Measurements from ENCODE around the gene PPIF. TPM values are rescaled to one million over a fixed set of nuclear protein-coding genes. Genes with fewer than 3 reads are reported as not detected.

Gene PPIF
- total RNA-seq, 1 donor from 2014 or later: 27.1 TPM

- Histone ChIP-seq H3F3A (ENCODE audit: low read depth) (no peaks in the 10 kb centered on the region), H3K9ac (no peak overlapping the region), H3K4me2 (no peak overlapping the region), H3K9me3 (ENCODE audit: low read depth) (no peaks in the 10 kb centered on the region), H2AFZ (replicated peaks) (no peak overlapping the region), H3K79me2 (ENCODE audit: low read depth) (no peaks in the 10 kb centered on the region), H4K20me1 (ENCODE audit: low read depth) (no peaks in the 10 kb centered on the region), H3K27me3 (no peaks in the 10 kb centered on the region), H3K27ac (no peak overlapping the region), H3K4me1 (peaks cover 7% of the 10 kb centered on the region), H3K36me3 (no peaks in the 10 kb centered on the region), H3K4me3 (no peak overlapping the region)
- peaks cover 35% of the 10 kb centered on the region for H3K4me1 Mint-ChIP-seq
- H3K9me3 Mint-ChIP-seq: no peaks in the 10 kb centered on the region
- H3K27ac Mint-ChIP-seq: no peak overlapping the region
- H3K27me3 Mint-ChIP-seq (ENCODE audit: insufficient read depth, low read depth): no peaks in the 10 kb centered on the region
- H3K4me3 Mint-ChIP-seq: no peak overlapping the region
- TF ChIP-seq CTCF (IDR thresholded peaks at IDR 0.05) (no peak), EZH2phosphoT487 (IDR thresholded peaks at IDR 0.05) (no peak), EZH2 (IDR thresholded peaks at IDR 0.05) (no peak)
- no peak for DNase-seq (ENCODE audit: low spot score)
- H3K36me3 Mint-ChIP-seq: peaks cover 2% of the 10 kb centered on the region
Observed at GRCh38 chr10:79396520-79396919, 49.3 kb downstream of the PPIF start.

GRCh38 chr10:79397051-79397450 is 49.8 kb downstream of the PPIF start:
- Mint-ChIP-seq H3K4me1 (peaks cover 38% of the 10 kb centered on the region), H3K36me3 (peaks cover 2% of the 10 kb centered on the region), H3K4me3 (peak overlapping the region; percentile 46), H3K27ac (no peak overlapping the region), H3K27me3 (ENCODE audit: insufficient read depth, low read depth) (no peaks in the 10 kb centered on the region), H3K9me3 (no peaks in the 10 kb centered on the region)
- Histone ChIP-seq H3K4me3 (no peak overlapping the region), H3K9me3 (ENCODE audit: low read depth) (no peaks in the 10 kb centered on the region), H3K27me3 (no peaks in the 10 kb centered on the region), H3K27ac (no peak overlapping the region), H3K4me1 (peaks cover 7% of the 10 kb centered on the region), H3F3A (ENCODE audit: low read depth) (no peaks in the 10 kb centered on the region), H2AFZ (replicated peaks) (no peak overlapping the region), H4K20me1 (ENCODE audit: low read depth) (no peaks in the 10 kb centered on the region), H3K4me2 (no peak overlapping the region), H3K36me3 (no peaks in the 10 kb centered on the region), H3K79me2 (ENCODE audit: low read depth) (no peaks in the 10 kb centered on the region), H3K9ac (no peak overlapping the region)
- DNase-seq (ENCODE audit: low spot score): no peak
- TF ChIP-seq EZH2phosphoT487 (IDR thresholded peaks at IDR 0.05) (no peak), EZH2 (IDR thresholded peaks at IDR 0.05) (no peak), CTCF (IDR thresholded peaks at IDR 0.05) (no peak)

GRCh38 chr10:79397575-79398303 is 50.5 kb downstream of the PPIF start:
- H2AFZ ChIP-seq (replicated peaks): no peak overlapping the region
- H3K79me2 ChIP-seq (ENCODE audit: low read depth): no peaks in the 10 kb centered on the region
- Mint-ChIP-seq H3K27ac (peak overlapping the region; percentile 42), H3K9me3 (no peaks in the 10 kb centered on the region), H3K36me3 (peaks cover 2% of the 10 kb centered on the region), H3K4me3 (peak overlapping the region; percentile 9), H3K27me3 (ENCODE audit: insufficient read depth, low read depth) (no peaks in the 10 kb centered on the region), H3K4me1 (peaks cover 41% of the 10 kb centered on the region)
- no peak overlapping the region for H3K9ac ChIP-seq
- H3K9me3 ChIP-seq (ENCODE audit: low read depth): no peaks in the 10 kb centered on the region
- H3K36me3 ChIP-seq: no peaks in the 10 kb centered on the region
- H3K4me2 ChIP-seq: no peak overlapping the region
- DNase-seq (ENCODE audit: low spot score): no peak
- no peaks in the 10 kb centered on the region for H4K20me1 ChIP-seq (ENCODE audit: low read depth)
- no peaks in the 10 kb centered on the region for H3K27me3 ChIP-seq
- peaks cover 7% of the 10 kb centered on the region for H3K4me1 ChIP-seq
- peaks cover under 1% of the 10 kb centered on the region for H3F3A ChIP-seq (ENCODE audit: low read depth)
- TF ChIP-seq EZH2 (IDR thresholded peaks at IDR 0.05): no peak
- no peak for TF ChIP-seq CTCF (IDR thresholded peaks at IDR 0.05)
- no peak for TF ChIP-seq EZH2phosphoT487 (IDR thresholded peaks at IDR 0.05)
- H3K4me3 ChIP-seq: no peak overlapping the region
- no peak overlapping the region for H3K27ac ChIP-seq

All from neural progenitor cell (in vitro differentiated cells).